H1 (cell line): ENCODE data around the gene OPRD1. TPM values are rescaled to one million over a fixed set of nuclear protein-coding genes. Genes with fewer than 3 reads are reported as not detected.

ENCODE experiments used
- E2F6 ChIP-seq: IDR thresholded peaks from 2 replicates; pipeline ENCODE4 v1.6.1; 2012; ENCODE audit warnings: inconsistent platforms
- polyA plus RNA-seq, 7 experiments: library from polyadenylated mRNA; depleted of rRNA in 3 of 7; stranded (reverse) in 5 of 7; unstranded in 2 of 7; fragments of >200 nt in 5 of 7; fragments of 200-250 nt in 2 of 7; gene quantifications; 1 replicate in 5 of 7; 2 replicates in 1 of 7; 4 replicates in 1 of 7; pipeline versions ENCODE4 v1.2.1 to v1.2.3, GENCODE V29; 2011 to 2013; ENCODE audit warnings: missing spikeins in 2 of 7, mixed read lengths in 2 of 7
- total RNA-seq: library from RNA; stranded (reverse); fragmentation: NEBNext Ultra II Directional; extraction: Animal tissue kit (Norgen Biotek cat#: 25700); gene quantifications from 2 replicates; pipeline ENCODE4 v1.2.1, GENCODE V29; 2021

Gene OPRD1
- total and polyA plus RNA-seq, 2 of the 8 experiments (the other 6 are each of a cell fraction or from before 2014, with no cell fraction given): 2.6 to 3.7 TPM

GRCh38 chr1:28855969-28856368, 44.0 kb downstream of the OPRD1 start (continued):
- no peak for TF ChIP-seq E2F6
